Measurements from ENCODE around the gene VPS4A. TPM values are rescaled to one million over a fixed set of nuclear protein-coding genes. Genes with fewer than 3 reads are reported as not detected.

Gene VPS4A
- total RNA-seq, 1 donor from 2014 or later = 21.9 TPM

DNA sequence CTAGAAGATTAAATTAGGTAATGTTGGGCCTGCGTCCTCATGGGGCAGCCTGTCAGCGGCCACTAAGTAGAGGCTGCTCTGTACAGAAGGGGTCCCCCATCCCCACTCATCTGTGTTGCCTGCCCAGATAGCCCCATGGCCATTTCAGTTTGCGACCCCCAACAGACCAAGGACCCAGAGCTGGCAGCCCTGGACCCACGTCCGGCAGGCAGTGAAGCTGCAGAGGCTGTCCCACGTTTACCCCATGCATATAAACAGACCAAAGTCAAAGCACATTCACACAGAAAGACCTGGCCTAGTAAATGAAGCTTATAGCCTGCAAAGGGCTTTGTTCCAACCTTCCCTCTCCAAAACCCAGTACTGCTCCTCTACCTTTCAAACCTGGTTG lies 14.6 kb downstream of the VPS4A start:
- H3K36me3 Mint-ChIP-seq = peaks cover 34% of the 10 kb centered on the region
- H3K4me1 Mint-ChIP-seq = peaks cover 13% of the 10 kb centered on the region
- Histone ChIP-seq H3K9me3 (ENCODE audit: low read depth) (no peaks in the 10 kb centered on the region), H3K36me3 (peaks cover 3% of the 10 kb centered on the region), H3K79me2 (ENCODE audit: low read depth) (peaks cover 80% of the 10 kb centered on the region), H3K4me3 (no peak overlapping the region), H3F3A (ENCODE audit: low read depth) (peaks cover 16% of the 10 kb centered on the region), H3K4me2 (peak overlapping the region; percentile 7), H4K20me1 (ENCODE audit: low read depth) (peaks cover 86% of the 10 kb centered on the region), H2AFZ (replicated peaks) (no peak overlapping the region), H3K27ac (no peak overlapping the region), H3K4me1 (peaks cover 17% of the 10 kb centered on the region), H3K27me3 (no peaks in the 10 kb centered on the region), H3K9ac (no peak overlapping the region)
- H3K27ac Mint-ChIP-seq = no peak overlapping the region
- H3K4me3 Mint-ChIP-seq = no peak overlapping the region
- TF ChIP-seq EZH2phosphoT487 (IDR thresholded peaks at IDR 0.05) (no peak), CTCF (IDR thresholded peaks at IDR 0.05) (no peak), EZH2 (IDR thresholded peaks at IDR 0.05) (no peak)
- no peak for DNase-seq (ENCODE audit: low spot score)
- no peaks in the 10 kb centered on the region for H3K9me3 Mint-ChIP-seq
- no peaks in the 10 kb centered on the region for H3K27me3 Mint-ChIP-seq (ENCODE audit: insufficient read depth, low read depth)

DNA sequence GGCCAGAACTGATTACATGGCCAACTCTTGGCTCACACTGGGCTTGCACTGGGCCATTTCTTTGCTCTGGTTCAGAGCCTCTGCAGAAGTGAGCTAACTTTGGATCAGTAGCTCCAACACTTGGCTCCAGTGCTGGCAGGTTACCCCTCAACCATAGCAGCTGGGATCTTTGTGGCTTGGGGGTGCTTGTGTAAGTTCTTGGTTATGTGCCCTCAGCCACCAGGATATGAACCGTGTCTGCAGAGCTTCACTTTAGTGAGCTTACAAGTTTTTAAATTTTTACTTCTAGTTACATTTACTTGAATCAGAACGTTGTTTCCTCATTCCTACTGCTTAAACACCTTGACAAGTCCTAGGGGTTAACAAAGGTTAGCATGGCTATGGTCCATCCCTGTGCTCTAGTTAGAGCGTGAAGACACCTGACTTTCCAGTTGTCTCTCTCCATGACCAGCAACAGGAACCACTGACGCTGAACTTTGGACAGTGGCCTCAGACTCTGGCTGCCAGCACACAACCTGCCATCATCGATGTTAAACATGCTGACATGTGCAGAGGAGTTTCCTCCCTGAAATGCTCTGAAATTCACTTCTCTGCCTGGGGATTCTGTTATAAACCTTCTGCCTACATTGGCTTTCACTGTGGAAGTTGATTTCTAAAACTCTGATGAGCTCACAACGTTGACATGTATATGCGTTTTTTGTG lies 15.2 kb downstream of the VPS4A start:
- Histone ChIP-seq H3K79me2 (ENCODE audit: low read depth) (peaks cover 80% of the 10 kb centered on the region), H3K4me2 (peak overlapping the region; percentile 7), H3F3A (ENCODE audit: low read depth) (peaks cover 22% of the 10 kb centered on the region), H3K36me3 (peaks cover 3% of the 10 kb centered on the region), H3K9me3 (ENCODE audit: low read depth) (no peaks in the 10 kb centered on the region), H4K20me1 (ENCODE audit: low read depth) (peaks cover 85% of the 10 kb centered on the region), H3K27ac (no peak overlapping the region), H3K4me3 (no peak overlapping the region), H3K27me3 (no peaks in the 10 kb centered on the region), H2AFZ (replicated peaks) (no peak overlapping the region), H3K9ac (no peak overlapping the region), H3K4me1 (peaks cover 22% of the 10 kb centered on the region)
- Mint-ChIP-seq H3K9me3 (no peaks in the 10 kb centered on the region), H3K4me3 (no peak overlapping the region), H3K36me3 (peaks cover 30% of the 10 kb centered on the region), H3K4me1 (peaks cover 15% of the 10 kb centered on the region), H3K27me3 (ENCODE audit: insufficient read depth, low read depth) (peaks cover 2% of the 10 kb centered on the region), H3K27ac (no peak overlapping the region)
- DNase-seq (ENCODE audit: low spot score) = no peak
- no peak for TF ChIP-seq EZH2phosphoT487 (IDR thresholded peaks at IDR 0.05)
- no peak for TF ChIP-seq EZH2 (IDR thresholded peaks at IDR 0.05)
- TF ChIP-seq CTCF (IDR thresholded peaks at IDR 0.05) = no peak

- no peak overlapping the region for H3K9ac ChIP-seq
- DNase-seq (ENCODE audit: low spot score) = no peak
- Mint-ChIP-seq H3K9me3 (no peaks in the 10 kb centered on the region), H3K36me3 (peaks cover 29% of the 10 kb centered on the region), H3K27me3 (ENCODE audit: insufficient read depth, low read depth) (peaks cover 2% of the 10 kb centered on the region), H3K4me1 (peaks cover 20% of the 10 kb centered on the region), H3K27ac (no peak overlapping the region), H3K4me3 (no peak overlapping the region)
- H3K4me3 ChIP-seq = no peak overlapping the region
- H3K79me2 ChIP-seq (ENCODE audit: low read depth) = peaks cover 86% of the 10 kb centered on the region
- H3K36me3 ChIP-seq = peaks cover 3% of the 10 kb centered on the region
- TF ChIP-seq EZH2 (IDR thresholded peaks at IDR 0.05) (no peak), EZH2phosphoT487 (IDR thresholded peaks at IDR 0.05) (no peak), CTCF (IDR thresholded peaks at IDR 0.05) (no peak)
- H3K27me3 ChIP-seq = no peaks in the 10 kb centered on the region
- H3K9me3 ChIP-seq (ENCODE audit: low read depth) = no peaks in the 10 kb centered on the region
- peak overlapping the region; percentile 99 for H3K4me2 ChIP-seq
- peaks cover 22% of the 10 kb centered on the region for H3K4me1 ChIP-seq
- peaks cover 71% of the 10 kb centered on the region for H4K20me1 ChIP-seq (ENCODE audit: low read depth)
- peaks cover 33% of the 10 kb centered on the region for H3F3A ChIP-seq (ENCODE audit: low read depth)
- H3K27ac ChIP-seq = no peak overlapping the region
- no peak overlapping the region for H2AFZ ChIP-seq (replicated peaks)
Observed at GRCh38 chr16:69327585-69328310, 16.6 kb downstream of the VPS4A start.
